ENCODE results near the gene EXOSC2. TPM values are rescaled to one million over a fixed set of nuclear protein-coding genes. Genes with fewer than 3 reads are reported as not detected.

Gene EXOSC2
- total and polyA plus RNA-seq, 3 donors from 2014 or later, result 15.3 to 24.7 (median 20.3) TPM

- peak overlapping the region in 1 of 2 donors; percentile 15 for H3K4me3 ChIP-seq
- intact Hi-C loops (cut with DNase I; ENCODE audit: low total_unique reads), result no loop called here
- no peaks in the 10 kb centered on the region for H3K9me3 ChIP-seq
- H3K27ac ChIP-seq, result no peak overlapping the region
- DNase-seq, result no peak
- TF ChIP-seq POLR2A (IDR thresholded peaks at IDR 0.05) (no peak), CTCF (IDR thresholded peaks at IDR 0.05) (no peak)
- peaks cover 18% of the 10 kb centered on the region for H3K27me3 ChIP-seq
- WGBS, 2 donors, result 0 to 2% methylated on average over 18 to 19 of the region's 19 CpGs
- H3K4me1 ChIP-seq, result peaks cover 18% of the 10 kb centered on the region
- H3K36me3 ChIP-seq (ENCODE audit: low read depth, missing control alignments), result no peaks in the 10 kb centered on the region
Measured at GRCh38 chr9:130663977-130664250, 29.7 kb upstream of the EXOSC2 start.

GRCh38 chr9:130664251-130665028 lies 29.1 kb upstream of the EXOSC2 start, which contains the start of gene PRDM12:
Gene PRDM12 (plus strand): TSS chr9:130664594. CDS start chr9:130664654, 60 bp downstream.
- Histone ChIP-seq H3K36me3 (ENCODE audit: low read depth, missing control alignments) (no peaks in the 10 kb centered on the region), H3K4me3 (peak within 1 kb of the TSS in 1 of 2 donors; percentile 15), H3K9me3 (no peaks in the 10 kb centered on the region), H3K27me3 (peaks cover 18% of the 10 kb centered on the region), H3K4me1 (peaks cover 18% of the 10 kb centered on the region), H3K27ac (no peak within 1 kb of the TSS)
- intact Hi-C loops (cut with DNase I; ENCODE audit: low total_unique reads), result no loop called here
- WGBS, 2 donors, result 2 to 3% methylated on average over 39 to 76 of the region's 76 CpGs
- no peak for DNase-seq
- TF ChIP-seq POLR2A (IDR thresholded peaks at IDR 0.05), result no peak
- TF ChIP-seq CTCF (IDR thresholded peaks at IDR 0.05), result no peak

GRCh38 chr9:130665029-130665430 lies 28.6 kb upstream of the EXOSC2 start:
- Histone ChIP-seq H3K4me3 (no peak overlapping the region), H3K27me3 (peaks cover 18% of the 10 kb centered on the region), H3K36me3 (ENCODE audit: low read depth, missing control alignments) (no peaks in the 10 kb centered on the region), H3K27ac (no peak overlapping the region), H3K4me1 (peaks cover 18% of the 10 kb centered on the region), H3K9me3 (no peaks in the 10 kb centered on the region)
- 2 to 4% methylated on average over 10 to 26 of the region's 26 CpGs for WGBS, 2 donors
- intact Hi-C loops (cut with DNase I; ENCODE audit: low total_unique reads), result no loop called here
- TF ChIP-seq POLR2A (IDR thresholded peaks at IDR 0.05) (no peak), CTCF (IDR thresholded peaks at IDR 0.05) (no peak)
- DNase-seq, result no peak

- Histone ChIP-seq H3K27ac (no peak overlapping the region), H3K4me1 (peaks cover 18% of the 10 kb centered on the region), H3K27me3 (peaks cover 15% of the 10 kb centered on the region), H3K4me3 (no peak overlapping the region), H3K36me3 (ENCODE audit: low read depth, missing control alignments) (no peaks in the 10 kb centered on the region), H3K9me3 (no peaks in the 10 kb centered on the region)
- TF ChIP-seq POLR2A (IDR thresholded peaks at IDR 0.05) (no peak), CTCF (IDR thresholded peaks at IDR 0.05) (no peak)
- 4 to 6% methylated on average over 39 to 59 of the region's 61 CpGs for WGBS, 2 donors
- no peak for DNase-seq
- intact Hi-C loops (cut with DNase I; ENCODE audit: low total_unique reads), result no loop called here
Measured at GRCh38 chr9:130665431-130666392, 27.9 kb upstream of the EXOSC2 start.

Data from testis (tissue), 3 donors.